Measurements from ENCODE around the gene NEGR1. TPM values are rescaled to one million over a fixed set of nuclear protein-coding genes. Genes with fewer than 3 reads are reported as not detected.

Gene NEGR1
- total and polyA plus RNA-seq, 4 donors = 0.86 to 7.3 (median 2.5) TPM

DNA sequence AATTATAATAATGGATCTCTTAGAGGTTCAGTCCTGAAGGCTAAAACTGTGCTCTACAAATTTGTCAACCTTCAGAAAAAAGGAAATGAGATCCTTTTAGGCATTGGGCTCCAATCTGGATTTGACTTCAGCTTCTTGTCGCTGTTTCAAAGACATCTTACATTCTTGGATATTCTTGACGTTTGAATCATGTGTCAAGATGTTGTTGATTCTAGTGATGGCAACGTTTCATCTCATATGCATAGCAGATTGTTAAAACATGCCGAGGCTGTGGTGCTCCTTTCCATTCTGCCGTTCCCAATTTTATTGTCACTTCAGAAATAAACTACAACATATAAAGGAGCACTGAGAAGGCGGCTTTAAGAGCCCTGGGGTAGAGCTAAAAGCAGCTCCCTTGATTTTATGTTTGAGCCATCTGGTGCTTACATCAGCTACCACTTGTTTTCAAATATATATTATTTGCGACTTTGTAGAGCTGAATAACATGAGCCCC lies 733.9 kb downstream of the NEGR1 start:
- TF ChIP-seq, protein P1, sequence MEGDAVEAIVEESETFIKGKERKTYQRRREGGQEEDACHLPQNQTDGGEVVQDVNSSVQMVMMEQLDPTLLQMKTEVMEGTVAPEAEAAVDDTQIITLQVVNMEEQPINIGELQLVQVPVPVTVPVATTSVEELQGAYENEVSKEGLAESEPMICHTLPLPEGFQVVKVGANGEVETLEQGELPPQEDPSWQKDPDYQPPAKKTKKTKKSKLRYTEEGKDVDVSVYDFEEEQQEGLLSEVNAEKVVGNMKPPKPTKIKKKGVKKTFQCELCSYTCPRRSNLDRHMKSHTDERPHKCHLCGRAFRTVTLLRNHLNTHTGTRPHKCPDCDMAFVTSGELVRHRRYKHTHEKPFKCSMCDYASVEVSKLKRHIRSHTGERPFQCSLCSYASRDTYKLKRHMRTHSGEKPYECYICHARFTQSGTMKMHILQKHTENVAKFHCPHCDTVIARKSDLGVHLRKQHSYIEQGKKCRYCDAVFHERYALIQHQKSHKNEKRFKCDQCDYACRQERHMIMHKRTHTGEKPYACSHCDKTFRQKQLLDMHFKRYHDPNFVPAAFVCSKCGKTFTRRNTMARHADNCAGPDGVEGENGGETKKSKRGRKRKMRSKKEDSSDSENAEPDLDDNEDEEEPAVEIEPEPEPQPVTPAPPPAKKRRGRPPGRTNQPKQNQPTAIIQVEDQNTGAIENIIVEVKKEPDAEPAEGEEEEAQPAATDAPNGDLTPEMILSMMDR (IDR thresholded peaks at IDR 0.05; ENCODE audit: control extremely low read depth, extremely low read depth) = no peak
- ATAC-seq (ENCODE audit: insufficient read depth, low FRiP score) (no peak), DNase-seq (no peak)
- H3K36me3 ChIP-seq (ENCODE audit: control insufficient read depth in 4 of 4, insufficient read depth in 4 of 4, low read length in 4 of 4) = no peaks in the 10 kb centered on the region
- no peak overlapping the region for H3K9ac ChIP-seq (ENCODE audit: insufficient read depth in 1 of 2, low read length in 2 of 2)
- WGBS, 2 donors = 89% methylated on average over 7 of the region's 7 CpGs
- no peaks in the 10 kb centered on the region for H3K9me3 ChIP-seq (ENCODE audit: control insufficient read depth in 4 of 4, insufficient read depth in 3 of 4, low read length in 3 of 4)
- H3K27me3 ChIP-seq (ENCODE audit: control insufficient read depth in 3 of 3, insufficient read depth in 3 of 3, low read length in 2 of 3) = no peaks in the 10 kb centered on the region
- no peak overlapping the region for H3K27ac ChIP-seq (ENCODE audit: low read depth in 1 of 2, low read length in 1 of 2)
- no peaks in the 10 kb centered on the region for H3K4me1 ChIP-seq (ENCODE audit: control insufficient read depth in 5 of 5, insufficient read depth in 5 of 5, low read length in 5 of 5)
- H3K4me3 ChIP-seq = no peak overlapping the region

DNA sequence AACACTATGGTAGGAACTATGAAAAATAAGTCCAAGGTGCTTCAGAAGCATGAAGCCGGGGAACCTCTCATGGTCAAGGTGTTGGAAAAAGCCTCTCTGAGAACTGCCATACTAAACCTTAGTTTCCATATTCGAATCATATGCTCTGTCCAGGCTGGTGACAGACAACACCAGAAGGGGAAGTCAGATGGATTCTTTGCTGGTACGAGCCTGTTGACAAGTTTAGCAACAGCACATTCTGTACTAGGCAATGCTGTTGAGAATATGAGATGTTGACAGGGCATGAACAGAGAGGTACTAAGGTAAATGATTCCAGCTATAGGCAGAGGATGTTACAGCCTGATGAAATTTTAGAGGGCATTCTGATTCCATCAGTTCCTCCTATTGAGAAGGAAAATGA lies 740.2 kb downstream of the NEGR1 start:
- 68 to 84% methylated on average over 3 of the region's 3 CpGs for WGBS, 2 donors
- DNase-seq (no peak), ATAC-seq (ENCODE audit: insufficient read depth, low FRiP score) (no peak)
- H3K4me1 ChIP-seq (ENCODE audit: control insufficient read depth in 5 of 5, insufficient read depth in 5 of 5, low read length in 5 of 5) = no peaks in the 10 kb centered on the region
- H3K27me3 ChIP-seq (ENCODE audit: control insufficient read depth in 3 of 3, insufficient read depth in 3 of 3, low read length in 2 of 3) = no peaks in the 10 kb centered on the region
- H3K4me3 ChIP-seq = no peak overlapping the region
- no peaks in the 10 kb centered on the region for H3K9me3 ChIP-seq (ENCODE audit: control insufficient read depth in 4 of 4, insufficient read depth in 3 of 4, low read length in 3 of 4)
- no peak overlapping the region for H3K9ac ChIP-seq (ENCODE audit: insufficient read depth in 1 of 2, low read length in 2 of 2)
- TF ChIP-seq, protein P1 (IDR thresholded peaks at IDR 0.05; ENCODE audit: control extremely low read depth, extremely low read depth) = no peak
- no peak overlapping the region for H3K27ac ChIP-seq (ENCODE audit: low read depth in 1 of 2, low read length in 1 of 2)
- H3K36me3 ChIP-seq (ENCODE audit: control insufficient read depth in 4 of 4, insufficient read depth in 4 of 4, low read length in 4 of 4) = no peaks in the 10 kb centered on the region

DNA sequence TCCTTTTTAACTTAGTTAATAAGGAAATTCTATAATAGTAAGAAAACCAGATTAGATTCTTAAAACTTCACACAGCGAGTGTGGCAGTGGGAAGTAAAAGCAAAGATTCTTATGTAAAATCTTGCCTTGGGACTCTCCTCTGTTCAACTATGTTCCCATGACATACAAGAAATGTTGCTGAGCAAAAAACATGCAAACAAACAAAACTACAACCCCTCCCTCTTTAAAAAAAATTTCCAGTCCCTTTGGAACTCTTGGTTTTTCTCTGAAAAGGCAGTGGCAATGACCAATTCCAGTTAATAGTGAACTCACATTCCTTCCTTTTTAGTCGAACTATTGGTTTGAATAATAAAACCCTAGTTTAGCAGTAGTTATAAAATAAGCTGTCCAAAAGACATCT lies 748.4 kb downstream of the NEGR1 start:
- DNase-seq = no peak
- Histone ChIP-seq H3K27ac (ENCODE audit: low read depth in 1 of 2, low read length in 1 of 2) (no peak overlapping the region), H3K4me1 (ENCODE audit: control insufficient read depth in 5 of 5, insufficient read depth in 5 of 5, low read length in 5 of 5) (peaks cover 0 to 4% (median 0%) of the 10 kb centered on the region in 5 donors), H3K36me3 (ENCODE audit: control insufficient read depth in 4 of 4, insufficient read depth in 4 of 4, low read length in 4 of 4) (no peaks in the 10 kb centered on the region), H3K9ac (ENCODE audit: insufficient read depth in 1 of 2, low read length in 2 of 2) (no peak overlapping the region), H3K9me3 (ENCODE audit: control insufficient read depth in 4 of 4, insufficient read depth in 3 of 4, low read length in 3 of 4) (no peaks in the 10 kb centered on the region), H3K4me3 (no peak overlapping the region), H3K27me3 (ENCODE audit: control insufficient read depth in 3 of 3, insufficient read depth in 3 of 3, low read length in 2 of 3) (no peaks in the 10 kb centered on the region)
- ATAC-seq (ENCODE audit: insufficient read depth, low FRiP score) = no peak
- TF ChIP-seq, protein P1 (IDR thresholded peaks at IDR 0.05; ENCODE audit: control extremely low read depth, extremely low read depth) = no peak
- 83 to 87% methylated on average over 2 of the region's 2 CpGs for WGBS, 2 donors

DNA sequence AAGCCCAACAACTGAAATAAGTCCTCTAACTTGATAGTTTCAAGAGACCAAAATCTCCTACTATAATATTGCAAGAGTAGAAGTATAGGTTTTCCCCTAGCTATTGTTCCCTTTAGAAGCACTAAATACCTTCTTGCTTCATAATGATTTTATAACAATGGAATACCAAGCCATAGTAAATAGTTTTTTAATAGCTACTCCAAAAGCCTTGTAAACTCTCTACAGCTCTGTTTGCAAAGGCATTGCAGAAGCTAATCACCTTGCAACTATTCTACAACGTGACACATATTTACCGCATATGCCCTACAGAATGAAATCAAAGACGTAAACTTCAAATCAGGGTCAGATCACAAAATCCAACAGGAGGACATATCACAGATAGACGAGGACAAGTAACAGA lies 750.0 kb downstream of the NEGR1 start:
- H3K4me1 ChIP-seq (ENCODE audit: control insufficient read depth in 5 of 5, insufficient read depth in 5 of 5, low read length in 5 of 5) = peaks cover 0 to 4% (median 0%) of the 10 kb centered on the region in 5 donors
- DNase-seq = no peak
- H3K4me3 ChIP-seq = no peak overlapping the region
- no peaks in the 10 kb centered on the region for H3K9me3 ChIP-seq (ENCODE audit: control insufficient read depth in 4 of 4, insufficient read depth in 3 of 4, low read length in 3 of 4)
- no peaks in the 10 kb centered on the region for H3K36me3 ChIP-seq (ENCODE audit: control insufficient read depth in 4 of 4, insufficient read depth in 4 of 4, low read length in 4 of 4)
- H3K9ac ChIP-seq (ENCODE audit: insufficient read depth in 1 of 2, low read length in 2 of 2) = no peak overlapping the region
- 84 to 93% methylated on average over 4 of the region's 4 CpGs for WGBS, 2 donors
- no peak for ATAC-seq (ENCODE audit: insufficient read depth, low FRiP score)
- TF ChIP-seq, protein P1 (IDR thresholded peaks at IDR 0.05; ENCODE audit: control extremely low read depth, extremely low read depth) = no peak
- H3K27ac ChIP-seq (ENCODE audit: low read depth in 1 of 2, low read length in 1 of 2) = no peak overlapping the region
- H3K27me3 ChIP-seq (ENCODE audit: control insufficient read depth in 3 of 3, insufficient read depth in 3 of 3, low read length in 2 of 3) = no peaks in the 10 kb centered on the region

All from lung (tissue), 12 donors.